Erythroblast (primary cell): Measurements from ENCODE around the gene PTMA.
"Not testable (repeated sequence)": the region's sequence is repeated elsewhere in the genome, so short reads cannot be mapped to it uniquely, and the experiment has no call there.

Experiments used
- DNase-seq, 2 experiments: peaks; one replicate each; lab custom pipeline; 2025; lab: John Stamatoyannopoulos, UW
- GATA1 ChIP-seq: IDR thresholded peaks from 2 replicates; pipeline ENCODE4 v1.6.1; 2011; ENCODE audit warnings: low read depth, mild to moderate bottlenecking, control low read depth, low read length, moderate library complexity
- POLR2A ChIP-seq: IDR thresholded peaks from 2 replicates; pipeline ENCODE4 v1.6.1; 2011; ENCODE audit warnings: mild to moderate bottlenecking, low read length

Gene PTMA

GRCh38 chr2:231726276-231726675, 18.0 kb downstream of the PTMA start:
- no peak for DNase-seq
- no peak for TF ChIP-seq GATA1
- TF ChIP-seq POLR2A, result no peak

GRCh38 chr2:231727621-231728020, 19.3 kb downstream of the PTMA start:
- TF ChIP-seq POLR2A (no peak), GATA1 (no peak)
- no peak for DNase-seq

- TF ChIP-seq POLR2A (no peak), GATA1 (no peak)
- DNase-seq, result no peak
Measured at GRCh38 chr2:231732604-231733003, 24.3 kb downstream of the PTMA start.

- DNase-seq, result no peak
- TF ChIP-seq GATA1 (no peak), POLR2A (no peak)
Measured at GRCh38 chr2:231737761-231738160, 29.4 kb downstream of the PTMA start.

GRCh38 chr2:231743376-231744116, 35.2 kb downstream of the PTMA start:
- no peak for TF ChIP-seq POLR2A
- TF ChIP-seq GATA1, result no peak
- DNase-seq, result no peak

GRCh38 chr2:231745303-231746038, 37.1 kb downstream of the PTMA start:
- DNase-seq, result no peak
- TF ChIP-seq POLR2A (no peak), GATA1 (no peak)

- DNase-seq, result not testable (repeated sequence)
Measured at GRCh38 chr2:231748153-231748896, 40.0 kb downstream of the PTMA start.

GRCh38 chr2:231749016-231749415, 40.7 kb downstream of the PTMA start:
- DNase-seq, result not testable (repeated sequence)

- TF ChIP-seq GATA1 (no peak), POLR2A (no peak)
- no peak for DNase-seq
Measured at GRCh38 chr2:231751042-231751815, 42.9 kb downstream of the PTMA start.

GRCh38 chr2:231752061-231752460, 43.7 kb downstream of the PTMA start:
- no peak for DNase-seq
- no peak for TF ChIP-seq GATA1
- TF ChIP-seq POLR2A, result no peak

GRCh38 chr2:231761735-231762134, 53.4 kb downstream of the PTMA start:
- no peak for TF ChIP-seq POLR2A
- TF ChIP-seq GATA1, result no peak
- DNase-seq, result no peak
